Gastrocnemius medialis (tissue), 4 donors: ENCODE data around the gene STK38L. TPM values are rescaled to one million over a fixed set of nuclear protein-coding genes. Genes with fewer than 3 reads are reported as not detected.

Experiments
- ATAC-seq, 2 donors: fragments of 150-250 bp; one replicate each; pipeline ENCODE4 v1.9.1; 2016
- DNase-seq, 2 donors: peaks; one replicate each; pipeline ENCODE4 v3.0.0-alpha.2; 2019
- H3K27ac ChIP-seq, 4 donors: fragments of 200-600 bp; sonication (generic); 1 replicate in 1 of 4; 2 replicates in 3 of 4; pipeline ENCODE4 v1.5.1; 2016 to 2018; ENCODE audit warnings: mild to moderate bottlenecking in 2 of 4, moderate library complexity in 1 of 4
- H3K27me3 ChIP-seq, 3 donors: fragments of 200-600 bp; sonication (generic) in 2 of 3; 1 replicate in 1 of 3; 2 replicates in 2 of 3; pipeline versions ENCODE4 v1.5.1 to v1.6.0; 2016 to 2019; ENCODE audit warnings: mild to moderate bottlenecking in 1 of 3, moderate library complexity in 1 of 3
- H3K36me3 ChIP-seq, 2 donors: fragments of 200-600 bp; sonication (generic) in 1 of 2; one replicate each; pipeline ENCODE4 v1.5.1; 2017 to 2018
- H3K4me1 ChIP-seq, 2 donors: fragments of 200-600 bp; sonication (generic) in 1 of 2; one replicate each; pipeline ENCODE4 v1.5.1; 2016 to 2017; ENCODE audit warnings: mild to moderate bottlenecking in 2 of 2
- H3K4me3 ChIP-seq, 4 donors: fragments of 200-600 bp; sonication (generic) in 3 of 4; 1 replicate in 1 of 4; 2 replicates in 3 of 4; pipeline ENCODE4 v1.5.1; 2016 to 2019; ENCODE audit warnings: mild to moderate bottlenecking in 2 of 4
- H3K9me3 ChIP-seq, 3 donors: fragments of 200-600 bp; sonication (generic) in 2 of 3; 1 replicate in 1 of 3; 2 replicates in 2 of 3; pipeline ENCODE4 v1.5.1; 2016 to 2019
- CTCF ChIP-seq, 5 experiments: fragments of 450-650 bp in 3 of 5; fragments of 200-600 bp in 2 of 5; sonication (generic) in 2 of 5; IDR thresholded peaks in 4 of 5; conservative IDR thresholded peaks in 1 of 5; 1 replicate in 4 of 5; 2 replicates in 1 of 5; pipeline ENCODE4 v1.5.1; 2016 to 2019; ENCODE audit warnings: antibody characterized with exemption in 5 of 5, mild to moderate bottlenecking in 3 of 5, moderate library complexity in 3 of 5
- POLR2A ChIP-seq, 2 donors: fragments of 450-650 bp; IDR thresholded peaks; one replicate each; pipeline ENCODE4 v1.6.1; 2017; ENCODE audit warnings: antibody characterized with exemption in 2 of 2, mild to moderate bottlenecking in 2 of 2, moderate library complexity in 2 of 2
- in situ Hi-C, 4 donors: fragments of 200-750 bp; cut with MboI; loops; one replicate each; pipeline versions ENCODE4 v1.15.0 to v1.8.0; 2017; ENCODE audit warnings: low sequenced_read_pairs in 4 of 4
- intact Hi-C: fragments of 100-400 bp; cut with DNase I; formaldehyde crosslinking; loops from one replicate; pipeline ENCODE4 v1.15.1; 2023; ENCODE audit warnings: low total_unique reads
- total RNA-seq, 4 donors: library from RNA; depleted of rRNA; stranded (reverse); fragments of >200 nt; gene quantifications; one replicate each; pipeline versions ENCODE4 v1.1.0 to v1.2.3, GENCODE V29; 2016

STK38L gene
- total RNA-seq, 4 donors from 2014 or later = 12.9 to 20.0 (median 13.5) TPM

DNA sequence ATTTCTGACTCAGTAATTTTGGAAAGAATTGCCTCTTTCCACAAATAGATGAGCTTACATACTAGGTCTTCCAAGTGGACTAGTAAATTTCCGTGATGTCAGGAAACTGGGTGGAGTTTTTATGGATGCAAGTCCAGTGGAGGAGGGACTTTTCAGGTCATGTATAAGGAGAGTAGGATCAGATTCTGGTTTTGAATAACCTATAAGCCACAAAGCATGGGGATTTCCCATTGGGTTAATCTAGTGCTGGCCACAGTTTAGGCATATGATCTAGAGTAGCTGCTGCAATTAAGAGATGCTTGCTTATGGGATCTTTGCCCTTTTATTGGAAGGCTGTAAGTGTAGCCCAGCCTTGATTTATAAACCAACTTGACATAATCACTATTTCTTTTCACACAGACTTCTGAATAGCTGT, 33.8 kb downstream of the STK38L start:
- TF ChIP-seq CTCF (IDR thresholded peaks at IDR 0.05 in 4 of 5, conservative IDR thresholded peaks at IDR 0.05 in 1 of 5) (no peak), POLR2A (IDR thresholded peaks at IDR 0.05) (no peak)
- DNase-seq (peak in 1 of 2 donors; percentile 13), ATAC-seq (peak; percentile 71 to 88)
- no peaks in the 10 kb centered on the region for H3K9me3 ChIP-seq
- H3K36me3 ChIP-seq = no peaks in the 10 kb centered on the region
- peak overlapping the region in 1 of 4 donors; percentile 23 for H3K4me3 ChIP-seq
- H3K27me3 ChIP-seq = no peaks in the 10 kb centered on the region
- in situ Hi-C loops = no loop called here
- peak overlapping the region; percentile 40 to 70 (median 53) for H3K27ac ChIP-seq
- H3K4me1 ChIP-seq = peaks cover 29 to 45% of the 10 kb centered on the region in 2 donors
- intact Hi-C loops = no loop called here

- H3K4me3 ChIP-seq = no peak overlapping the region
- no peak for ATAC-seq
These were observed 35.7 kb downstream of the STK38L start for GRCh38 chr12:27279826-27280225.

GRCh38 chr12:27280412-27280811, 36.3 kb downstream of the STK38L start:
- H3K9me3 ChIP-seq = no peaks in the 10 kb centered on the region
- peak overlapping the region in 2 of 4 donors; percentile 7 to 28 for H3K27ac ChIP-seq
- in situ Hi-C loops (no loop called here), intact Hi-C loops (no loop called here)
- ATAC-seq (no peak), DNase-seq (no peak)
- H3K4me1 ChIP-seq = peaks cover 29 to 49% of the 10 kb centered on the region in 2 donors
- no peaks in the 10 kb centered on the region for H3K27me3 ChIP-seq
- no peak overlapping the region for H3K4me3 ChIP-seq
- TF ChIP-seq CTCF (IDR thresholded peaks at IDR 0.05 in 4 of 5, conservative IDR thresholded peaks at IDR 0.05 in 1 of 5) (no peak), POLR2A (IDR thresholded peaks at IDR 0.05) (no peak)
- H3K36me3 ChIP-seq = no peaks in the 10 kb centered on the region

More at GRCh38 chr12:27279826-27280225, 35.7 kb downstream of the STK38L start:
- H3K9me3 ChIP-seq = no peaks in the 10 kb centered on the region
- peak overlapping the region in 2 of 4 donors; percentile 7 to 28 for H3K27ac ChIP-seq
- TF ChIP-seq CTCF (IDR thresholded peaks at IDR 0.05 in 4 of 5, conservative IDR thresholded peaks at IDR 0.05 in 1 of 5) = no peak
- TF ChIP-seq POLR2A (IDR thresholded peaks at IDR 0.05) = no peak
- no peaks in the 10 kb centered on the region for H3K27me3 ChIP-seq
- H3K4me1 ChIP-seq = peaks cover 25 to 45% of the 10 kb centered on the region in 2 donors
- H3K36me3 ChIP-seq = no peaks in the 10 kb centered on the region
- DNase-seq = no peak
- intact Hi-C loops (no loop called here), in situ Hi-C loops (no loop called here)

- intact Hi-C loops (no loop called here), in situ Hi-C loops (no loop called here)
- H3K36me3 ChIP-seq = no peaks in the 10 kb centered on the region
- H3K27ac ChIP-seq = peak overlapping the region in 1 of 4 donors; percentile 67
- no peaks in the 10 kb centered on the region for H3K27me3 ChIP-seq
- no peak for TF ChIP-seq POLR2A (IDR thresholded peaks at IDR 0.05)
- no peak for TF ChIP-seq CTCF (IDR thresholded peaks at IDR 0.05 in 4 of 5, conservative IDR thresholded peaks at IDR 0.05 in 1 of 5)
- H3K4me3 ChIP-seq = no peak overlapping the region
- ATAC-seq = no peak
- DNase-seq = no peak
- H3K4me1 ChIP-seq = peaks cover 20 to 40% of the 10 kb centered on the region in 2 donors
- H3K9me3 ChIP-seq = no peaks in the 10 kb centered on the region
These were observed 38.7 kb downstream of the STK38L start for GRCh38 chr12:27282754-27283153.

- Histone ChIP-seq H3K4me3 (no peak overlapping the region), H3K36me3 (no peaks in the 10 kb centered on the region), H3K27me3 (no peaks in the 10 kb centered on the region), H3K27ac (peak overlapping the region; percentile 64 to 73 (median 68)), H3K4me1 (peaks cover 16 to 30% of the 10 kb centered on the region in 2 donors), H3K9me3 (no peaks in the 10 kb centered on the region)
- intact Hi-C loops = no loop called here
- in situ Hi-C loops = no loop called here
- DNase-seq (no peak), ATAC-seq (no peak)
- no peak for TF ChIP-seq CTCF (IDR thresholded peaks at IDR 0.05 in 4 of 5, conservative IDR thresholded peaks at IDR 0.05 in 1 of 5)
- TF ChIP-seq POLR2A (IDR thresholded peaks at IDR 0.05) = no peak
These were observed 39.9 kb downstream of the STK38L start for GRCh38 chr12:27284021-27284420.
